GM23248 (cell line): ENCODE data around the gene SLC25A21. TPM values are rescaled to one million over a fixed set of nuclear protein-coding genes. Genes with fewer than 3 reads are reported as not detected.
"Not testable (repeated sequence)": the region's sequence is repeated elsewhere in the genome, so short reads cannot be mapped to it uniquely, and the experiment has no call there.

Experiments
- DNase-seq: peaks from one replicate; pipeline ENCODE4 v3.0.0-alpha.2; 2015
- H2AFZ ChIP-seq: fragments of 200-600 bp; sonication (generic); 2 replicates; pipeline ENCODE4 v1.6.1; 2016; ENCODE audit warnings: antibody characterized with exemption
- H3F3A ChIP-seq: fragments of 200-600 bp; sonication (generic); 2 replicates; pipeline ENCODE4 v1.6.1; 2016; ENCODE audit warnings: mild to moderate bottlenecking, antibody characterized with exemption, mixed run types; ENCODE audit not compliant: insufficient read depth
- H3K27ac ChIP-seq: fragments of 200-600 bp; sonication (generic); 2 replicates; pipeline ENCODE4 v1.5.1; 2016; ENCODE audit warnings: mild to moderate bottlenecking
- H3K27me3 ChIP-seq: fragments of 200-600 bp; sonication (generic); replicated peaks from 2 replicates; pipeline ENCODE4 v1.6.1; 2016; ENCODE audit warnings: mild to moderate bottlenecking; ENCODE audit not compliant: insufficient read depth
- H3K36me3 ChIP-seq: fragments of 200-600 bp; sonication (generic); 2 replicates; pipeline ENCODE4 v1.6.1; 2016; ENCODE audit warnings: low read depth, mild to moderate bottlenecking
- H3K4me1 ChIP-seq: fragments of 200-600 bp; sonication (generic); 2 replicates; pipeline ENCODE4 v1.6.1; 2016; ENCODE audit warnings: mild to moderate bottlenecking; ENCODE audit not compliant: insufficient read depth
- H3K4me2 ChIP-seq: fragments of 200-600 bp; sonication (generic); one replicate; pipeline ENCODE4 v1.6.1; 2016; ENCODE audit warnings: mild to moderate bottlenecking; ENCODE audit not compliant: unreplicated experiment
- H3K4me3 ChIP-seq: fragments of 200-600 bp; sonication (generic); 2 replicates; pipeline ENCODE4 v1.5.1; 2016; ENCODE audit warnings: mild to moderate bottlenecking
- H3K79me2 ChIP-seq: fragments of 200-600 bp; sonication (generic); 2 replicates; pipeline ENCODE4 v1.6.1; 2016; ENCODE audit warnings: mild to moderate bottlenecking; ENCODE audit not compliant: insufficient read depth
- H3K9ac ChIP-seq: fragments of 200-600 bp; sonication (generic); 2 replicates; pipeline ENCODE4 v1.6.1; 2016; ENCODE audit warnings: mild to moderate bottlenecking
- H3K9me2 ChIP-seq: fragments of 200-600 bp; sonication (generic); 2 replicates; pipeline ENCODE4 v1.6.1; 2016; ENCODE audit warnings: mixed run types, mild to moderate bottlenecking, moderate library complexity; ENCODE audit not compliant: insufficient read depth
- H3K9me3 ChIP-seq: fragments of 200-600 bp; sonication (generic); one replicate; pipeline ENCODE4 v1.6.1; 2017; ENCODE audit warnings: low read depth
- H4K20me1 ChIP-seq: fragments of 200-600 bp; sonication (generic); 2 replicates; pipeline ENCODE4 v1.6.0; 2016; ENCODE audit not compliant: insufficient read depth
- EZH2 ChIP-seq: fragments of 200-600 bp; sonication (generic); IDR thresholded peaks from 2 replicates; pipeline ENCODE4 v1.6.1; 2018; ENCODE audit warnings: antibody characterized with exemption, mild to moderate bottlenecking; ENCODE audit not compliant: insufficient read depth, poor library complexity, severe bottlenecking
- EZH2phosphoT487 ChIP-seq: fragments of 200-600 bp; sonication (generic); IDR thresholded peaks from 2 replicates; pipeline ENCODE4 v1.6.1; 2018; ENCODE audit warnings: antibody characterized with exemption, moderate library complexity, mild to moderate bottlenecking, low read depth; ENCODE audit not compliant: insufficient read depth
- WGBS, 2 experiments: methylation state at CpG; one replicate each; pipeline ENCODE4 v1.1.6; 2015 to 2017; ENCODE audit warnings: low lambda C conversion rate in 2 of 2, low coverage in 1 of 2; ENCODE audit errors: missing lambda C conversion rate in 2 of 2; 5-methylcytosine and 5-hydroxymethylcytosine counted together
- in situ Hi-C: fragments of 300-500 bp; cut with MboI; formaldehyde crosslinking; loops from 2 replicates; pipeline ENCODE4 v1.15.0; 2020
- polyA plus RNA-seq: library from polyadenylated mRNA; unstranded; fragments of >200 nt; fragmentation: Nextera tagmentation; extraction: Ambion mirVana; gene quantifications from 2 replicates; pipeline ENCODE4 v1.2.1, GENCODE V29; 2016
- total RNA-seq: library from RNA; depleted of rRNA; stranded (reverse); fragments of >200 nt; shearing (Covaris generic); gene quantifications from 2 replicates; pipeline ENCODE4 v1.2.3, GENCODE V29; 2014

The SLC25A21 gene
- total and polyA plus RNA-seq, 2 experiments from 2014 or later, result 0.26 TPM; not detected in 1

DNA sequence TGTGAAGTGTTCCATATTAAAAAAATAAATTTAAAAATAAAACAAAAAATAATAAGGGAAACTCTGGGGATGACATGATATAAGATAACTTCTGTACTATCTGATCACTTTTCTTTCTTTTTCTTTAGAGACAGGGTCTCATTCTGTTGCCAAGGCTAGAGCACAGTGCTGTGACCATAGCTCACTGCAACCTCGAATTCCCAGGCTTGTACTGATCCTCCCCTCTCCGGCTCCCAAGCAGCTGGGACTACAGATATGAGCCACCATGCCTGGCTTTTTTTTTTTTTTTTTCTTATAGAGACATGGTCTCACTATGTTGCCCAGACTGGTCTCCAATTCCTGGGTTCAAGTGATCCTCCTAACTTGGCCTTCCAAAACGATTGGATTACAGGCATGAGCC, 14.9 kb upstream of the SLC25A21 start:
- Histone ChIP-seq H3K27me3 (no peaks in the 10 kb centered on the region), H3K27ac (no peak overlapping the region), H2AFZ (no peak overlapping the region), H4K20me1 (no peaks in the 10 kb centered on the region), H3K9ac (no peak overlapping the region), H3F3A (no peaks in the 10 kb centered on the region), H3K9me2 (no peaks in the 10 kb centered on the region), H3K4me3 (no peak overlapping the region), H3K9me3 (no peaks in the 10 kb centered on the region), H3K79me2 (no peaks in the 10 kb centered on the region), H3K36me3 (no peaks in the 10 kb centered on the region), H3K4me1 (no peaks in the 10 kb centered on the region), H3K4me2 (no peak overlapping the region)
- TF ChIP-seq EZH2phosphoT487, result no peak
- no peak for TF ChIP-seq EZH2
- WGBS, 2 experiments, result 44 to 52% methylated on average over 3 of the region's 3 CpGs
- DNase-seq, result no peak
- in situ Hi-C loops, result no loop called here

GRCh38 chr14:37186865-37187264, 14.5 kb upstream of the SLC25A21 start:
- WGBS, 2 experiments, result 88 to 89% methylated on average over 1 of the region's 1 CpG

GRCh38 chr14:37185670-37186069, 13.3 kb upstream of the SLC25A21 start:
- Histone ChIP-seq H4K20me1 (no peaks in the 10 kb centered on the region), H3K9ac (no peak overlapping the region), H3K27me3 (no peaks in the 10 kb centered on the region), H3K4me2 (no peak overlapping the region), H3K4me3 (no peak overlapping the region), H3K36me3 (no peaks in the 10 kb centered on the region), H3K79me2 (no peaks in the 10 kb centered on the region), H3K27ac (no peak overlapping the region), H3K9me3 (no peaks in the 10 kb centered on the region), H3K9me2 (no peaks in the 10 kb centered on the region), H3F3A (no peaks in the 10 kb centered on the region), H2AFZ (no peak overlapping the region), H3K4me1 (no peaks in the 10 kb centered on the region)
- no peak for DNase-seq
- TF ChIP-seq EZH2phosphoT487 (no peak), EZH2 (no peak)
- in situ Hi-C loops, result no loop called here

More at GRCh38 chr14:37186865-37187264, 14.5 kb upstream of the SLC25A21 start:
- Histone ChIP-seq H3K79me2 (no peaks in the 10 kb centered on the region), H3K27ac (no peak overlapping the region), H3K9me3 (no peaks in the 10 kb centered on the region), H3F3A (no peaks in the 10 kb centered on the region), H2AFZ (no peak overlapping the region), H3K36me3 (no peaks in the 10 kb centered on the region), H3K4me2 (no peak overlapping the region), H3K9ac (no peak overlapping the region), H3K27me3 (no peaks in the 10 kb centered on the region), H3K9me2 (no peaks in the 10 kb centered on the region), H3K4me1 (no peaks in the 10 kb centered on the region), H3K4me3 (no peak overlapping the region), H4K20me1 (no peaks in the 10 kb centered on the region)
- DNase-seq, result no peak
- in situ Hi-C loops, result no loop called here
- TF ChIP-seq EZH2 (no peak), EZH2phosphoT487 (no peak)

DNA sequence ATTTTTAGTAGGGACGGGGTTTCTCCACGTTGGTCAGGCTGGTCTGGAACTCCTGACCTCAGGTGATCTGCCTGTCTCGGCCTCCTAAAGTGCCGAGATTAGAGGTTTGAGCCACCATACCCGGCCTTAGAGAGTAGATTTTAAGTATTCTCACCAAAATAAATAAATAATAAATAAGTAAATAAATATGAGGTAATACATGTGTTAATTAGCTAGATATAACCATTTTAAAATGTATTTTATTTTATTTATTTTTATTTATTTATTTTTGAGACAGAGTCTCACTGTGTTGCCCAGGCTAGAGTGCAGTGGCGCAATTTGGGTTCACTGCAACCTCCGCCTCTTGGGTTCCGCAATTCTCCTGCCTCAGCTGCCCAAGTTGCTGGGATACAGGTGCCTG, 12.1 kb upstream of the SLC25A21 start:
- H3K27ac ChIP-seq, H3K4me3 ChIP-seq, H3K36me3 ChIP-seq, in situ Hi-C loops, H3K9me2 ChIP-seq, H4K20me1 ChIP-seq, H3K4me1 ChIP-seq, H3K27me3 ChIP-seq, H3K9me3 ChIP-seq, H3K9ac ChIP-seq, H3K79me2 ChIP-seq, H2AFZ ChIP-seq, DNase-seq, H3F3A ChIP-seq, H3K4me2 ChIP-seq: not testable (repeated sequence)
- 79 to 82% methylated on average over 8 of the region's 8 CpGs for WGBS, 2 experiments

DNA sequence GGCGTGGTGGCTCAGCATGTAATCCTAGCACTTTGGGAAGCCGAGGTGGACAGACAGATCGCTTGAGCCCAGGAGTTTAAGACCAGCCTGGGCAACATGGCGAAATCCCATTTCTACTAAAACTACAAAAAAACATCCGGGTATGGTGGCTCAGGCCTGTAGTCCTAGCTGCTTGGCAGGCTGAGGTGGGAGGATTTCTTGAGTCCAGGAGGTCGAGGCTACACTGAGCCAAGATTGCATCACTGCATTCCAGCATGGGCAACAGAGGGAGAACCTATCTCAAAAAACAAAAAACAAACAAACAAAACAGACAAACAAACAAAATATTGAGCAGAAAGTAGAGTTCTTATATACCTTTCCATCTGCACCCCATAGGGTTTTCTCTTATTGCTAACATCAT, 9.0 kb upstream of the SLC25A21 start:
- in situ Hi-C loops, result no loop called here

GRCh38 chr14:37180886-37181285, 8.5 kb upstream of the SLC25A21 start:
- in situ Hi-C loops, H2AFZ ChIP-seq, H3K9ac ChIP-seq, H3F3A ChIP-seq, H3K4me1 ChIP-seq, H3K27me3 ChIP-seq, H4K20me1 ChIP-seq, DNase-seq, H3K79me2 ChIP-seq, H3K36me3 ChIP-seq, H3K9me3 ChIP-seq, H3K9me2 ChIP-seq, H3K4me2 ChIP-seq, H3K4me3 ChIP-seq, H3K27ac ChIP-seq: not testable (repeated sequence)
- 88 to 92% methylated on average over 7 of the region's 7 CpGs for WGBS, 2 experiments

More for the DNA sequence above, 9.0 kb upstream of the SLC25A21 start:
- TF ChIP-seq EZH2phosphoT487, result no peak
- no peak for TF ChIP-seq EZH2
- no peak overlapping the region for H2AFZ ChIP-seq
- no peak overlapping the region for H3K4me2 ChIP-seq
- H4K20me1 ChIP-seq, result no peaks in the 10 kb centered on the region
- H3K4me1 ChIP-seq, result peaks cover 4% of the 10 kb centered on the region; the same call in 1 of the 2 replicates
- H3K36me3 ChIP-seq, result no peaks in the 10 kb centered on the region
- DNase-seq, result no peak
- no peak overlapping the region for H3K27ac ChIP-seq
- no peaks in the 10 kb centered on the region for H3K79me2 ChIP-seq
- 73 to 74% methylated on average over 6 of the region's 6 CpGs for WGBS, 2 experiments
- no peaks in the 10 kb centered on the region; the same call in 1 of the 2 replicates for H3F3A ChIP-seq
- no peak overlapping the region for H3K4me3 ChIP-seq
- no peaks in the 10 kb centered on the region for H3K9me3 ChIP-seq
- H3K9me2 ChIP-seq, result no peaks in the 10 kb centered on the region
- no peak overlapping the region for H3K9ac ChIP-seq
- no peaks in the 10 kb centered on the region for H3K27me3 ChIP-seq
